ACHN (cell line): ENCODE results near the gene ERC2.
"Not testable (repeated sequence)": the region's sequence is repeated elsewhere in the genome, so short reads cannot be mapped to it uniquely, and the experiment has no call there.

ENCODE experiments used
- DNase-seq: peaks from one replicate; pipeline ENCODE4 v3.0.0-alpha.2; 2015
- in situ Hi-C: cut with HindIII; loops from 2 replicates; pipeline ENCODE4 v1.10.0; 2017; ENCODE audit warnings: low sequenced_read_pairs, low pct_ligation_motif_present, low pct_unique_long_range_greater_than_20kb

The ERC2 gene

GRCh38 chr3:55875113-55875512 lies 593.2 kb downstream of the ERC2 start:
- no peak for DNase-seq
- in situ Hi-C loops: no loop called here

GRCh38 chr3:55873523-55874254 lies 594.6 kb downstream of the ERC2 start:
- in situ Hi-C loops: no loop called here
- DNase-seq: no peak

GRCh38 chr3:55870594-55870993 lies 597.7 kb downstream of the ERC2 start:
- in situ Hi-C loops: no loop called here
- DNase-seq: no peak

GRCh38 chr3:55868347-55868746 lies 599.9 kb downstream of the ERC2 start:
- no peak for DNase-seq
- in situ Hi-C loops: no loop called here

- in situ Hi-C loops: no loop called here
- DNase-seq: no peak
Measured at GRCh38 chr3:55863028-55863427, 605.2 kb downstream of the ERC2 start.

- no peak for DNase-seq
- in situ Hi-C loops: no loop called here
Measured at GRCh38 chr3:55860049-55860721, 608.1 kb downstream of the ERC2 start.

- DNase-seq: no peak
- in situ Hi-C loops: no loop called here
Measured at GRCh38 chr3:55859305-55859704, 609.0 kb downstream of the ERC2 start.

GRCh38 chr3:55858727-55859126 lies 609.5 kb downstream of the ERC2 start:
- in situ Hi-C loops: no loop called here
- DNase-seq: no peak

- in situ Hi-C loops: no loop called here
- no peak for DNase-seq
Measured at GRCh38 chr3:55858302-55858701, 610.0 kb downstream of the ERC2 start.

- in situ Hi-C loops: no loop called here
- no peak for DNase-seq
Measured at GRCh38 chr3:55857633-55858032, 610.6 kb downstream of the ERC2 start.

- no peak for DNase-seq
- in situ Hi-C loops: no loop called here
Measured at GRCh38 chr3:55855311-55855710, 613.0 kb downstream of the ERC2 start.

GRCh38 chr3:55854494-55854893 lies 613.8 kb downstream of the ERC2 start:
- DNase-seq: no peak
- in situ Hi-C loops: no loop called here

- in situ Hi-C loops: no loop called here
- no peak for DNase-seq
Measured at GRCh38 chr3:55852326-55852725, 615.9 kb downstream of the ERC2 start.

GRCh38 chr3:55842204-55842603 lies 626.1 kb downstream of the ERC2 start:
- in situ Hi-C loops: no loop called here
- no peak for DNase-seq

GRCh38 chr3:55831876-55832275 lies 636.4 kb downstream of the ERC2 start:
- DNase-seq, in situ Hi-C loops: not testable (repeated sequence)

- in situ Hi-C loops: no loop called here
- DNase-seq: no peak
Measured at GRCh38 chr3:55828712-55829111, 639.6 kb downstream of the ERC2 start.

GRCh38 chr3:55827786-55828185 lies 640.5 kb downstream of the ERC2 start:
- in situ Hi-C loops: no loop called here
- DNase-seq: no peak

GRCh38 chr3:55826731-55827496 lies 641.4 kb downstream of the ERC2 start:
- in situ Hi-C loops: no loop called here
- no peak for DNase-seq

- DNase-seq: no peak
- in situ Hi-C loops: no loop called here
Measured at GRCh38 chr3:55826097-55826496, 642.2 kb downstream of the ERC2 start.

GRCh38 chr3:55824406-55824805 lies 643.9 kb downstream of the ERC2 start:
- in situ Hi-C loops: no loop called here
- no peak for DNase-seq
